Measurements from ENCODE around the gene GNG13.

DNA sequence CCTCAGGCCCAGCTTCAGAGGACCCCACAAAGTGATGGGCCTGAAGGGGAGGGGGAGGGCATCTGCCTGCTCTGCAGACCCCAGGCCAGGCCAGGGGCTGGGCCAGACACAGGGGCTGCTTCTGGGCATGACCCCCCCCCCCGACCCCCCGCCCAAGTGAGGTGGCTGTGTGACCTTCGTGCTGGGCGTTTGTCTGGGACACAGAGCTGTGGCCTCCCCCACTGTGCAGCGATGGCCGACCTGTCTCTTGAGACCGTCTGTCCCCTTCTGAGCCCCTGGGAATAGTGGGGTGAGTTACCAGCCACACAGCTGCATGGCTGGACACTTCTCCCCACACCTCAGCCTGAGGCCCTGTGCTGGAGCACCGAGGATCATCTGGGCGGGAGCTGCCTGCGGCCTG, 34.8 kb upstream of the GNG13 start:
- TF ChIP-seq, protein P1, sequence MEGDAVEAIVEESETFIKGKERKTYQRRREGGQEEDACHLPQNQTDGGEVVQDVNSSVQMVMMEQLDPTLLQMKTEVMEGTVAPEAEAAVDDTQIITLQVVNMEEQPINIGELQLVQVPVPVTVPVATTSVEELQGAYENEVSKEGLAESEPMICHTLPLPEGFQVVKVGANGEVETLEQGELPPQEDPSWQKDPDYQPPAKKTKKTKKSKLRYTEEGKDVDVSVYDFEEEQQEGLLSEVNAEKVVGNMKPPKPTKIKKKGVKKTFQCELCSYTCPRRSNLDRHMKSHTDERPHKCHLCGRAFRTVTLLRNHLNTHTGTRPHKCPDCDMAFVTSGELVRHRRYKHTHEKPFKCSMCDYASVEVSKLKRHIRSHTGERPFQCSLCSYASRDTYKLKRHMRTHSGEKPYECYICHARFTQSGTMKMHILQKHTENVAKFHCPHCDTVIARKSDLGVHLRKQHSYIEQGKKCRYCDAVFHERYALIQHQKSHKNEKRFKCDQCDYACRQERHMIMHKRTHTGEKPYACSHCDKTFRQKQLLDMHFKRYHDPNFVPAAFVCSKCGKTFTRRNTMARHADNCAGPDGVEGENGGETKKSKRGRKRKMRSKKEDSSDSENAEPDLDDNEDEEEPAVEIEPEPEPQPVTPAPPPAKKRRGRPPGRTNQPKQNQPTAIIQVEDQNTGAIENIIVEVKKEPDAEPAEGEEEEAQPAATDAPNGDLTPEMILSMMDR (IDR thresholded peaks at IDR 0.05), result no peak
- no peak for TF ChIP-seq POLR2AphosphoS5 (IDR thresholded peaks at IDR 0.05)

Measured in gastroesophageal sphincter (tissue), 3 donors.